ENCODE measurements around the gene KLB. TPM values are rescaled to one million over a fixed set of nuclear protein-coding genes. Genes with fewer than 3 reads are reported as not detected.

KLB gene
- total RNA-seq, 3 donors from 2014 or later (not counting 1 experiment from before 2014, with no cell fraction given) = 0.07 to 0.16 (median 0.10) TPM

GRCh38 chr4:39484582-39485272, 78.0 kb downstream of the KLB start:
- Histone ChIP-seq H3K4me1 (ENCODE audit: control insufficient read depth, insufficient read depth, low read length) (no peaks in the 10 kb centered on the region), H3K9me3 (ENCODE audit: control insufficient read depth, insufficient read depth, low read length) (no peaks in the 10 kb centered on the region), H3K27ac (ENCODE audit: low read length) (no peak overlapping the region), H3K36me3 (ENCODE audit: control insufficient read depth, insufficient read depth, low read length) (no peaks in the 10 kb centered on the region), H3K4me3 (ENCODE audit: low read length) (no peak overlapping the region), H3K27me3 (ENCODE audit: control insufficient read depth, insufficient read depth, low read length) (no peaks in the 10 kb centered on the region)
- no peak overlapping the region for H3K27ac Mint-ChIP-seq
- no peaks in the 10 kb centered on the region for H3K9me3 Mint-ChIP-seq
- ATAC-seq = no peak
- no peaks in the 10 kb centered on the region for H3K4me1 Mint-ChIP-seq
- H3K4me3 Mint-ChIP-seq = no peak overlapping the region
- TF ChIP-seq CTCF (IDR thresholded peaks at IDR 0.05) = no peak
- H3K27me3 Mint-ChIP-seq (ENCODE audit: low read depth in 2 of 2) = no peaks in the 10 kb centered on the region
- H3K36me3 Mint-ChIP-seq = no peaks in the 10 kb centered on the region
- no peak for DNase-seq
- WGBS (ENCODE audit: insufficient coverage) = 92% methylated on average over 6 of the region's 6 CpGs
- intact Hi-C loops (cut with micrococcal nuclease) = no loop called here

- H3K36me3 Mint-ChIP-seq = no peaks in the 10 kb centered on the region
- Histone ChIP-seq H3K27ac (ENCODE audit: low read length) (no peak overlapping the region), H3K36me3 (ENCODE audit: control insufficient read depth, insufficient read depth, low read length) (no peaks in the 10 kb centered on the region), H3K4me1 (ENCODE audit: control insufficient read depth, insufficient read depth, low read length) (no peaks in the 10 kb centered on the region), H3K27me3 (ENCODE audit: control insufficient read depth, insufficient read depth, low read length) (no peaks in the 10 kb centered on the region), H3K9me3 (ENCODE audit: control insufficient read depth, insufficient read depth, low read length) (no peaks in the 10 kb centered on the region), H3K4me3 (ENCODE audit: low read length) (no peak overlapping the region)
- H3K4me1 Mint-ChIP-seq = no peaks in the 10 kb centered on the region
- H3K9me3 Mint-ChIP-seq = no peaks in the 10 kb centered on the region
- ATAC-seq (no peak), DNase-seq (no peak)
- intact Hi-C loops (cut with micrococcal nuclease) = no loop called here
- no peak overlapping the region for H3K27ac Mint-ChIP-seq
- WGBS (ENCODE audit: insufficient coverage) = 86% methylated on average over 10 of the region's 10 CpGs
- no peak overlapping the region for H3K4me3 Mint-ChIP-seq
- no peaks in the 10 kb centered on the region for H3K27me3 Mint-ChIP-seq (ENCODE audit: low read depth in 2 of 2)
- TF ChIP-seq CTCF (IDR thresholded peaks at IDR 0.05) = no peak
Measured at GRCh38 chr4:39486221-39486804, 79.6 kb downstream of the KLB start.

GRCh38 chr4:39490322-39490721, 83.6 kb downstream of the KLB start:
- Mint-ChIP-seq H3K4me3 (no peak overlapping the region), H3K4me1 (no peaks in the 10 kb centered on the region), H3K36me3 (no peaks in the 10 kb centered on the region), H3K27me3 (ENCODE audit: low read depth in 2 of 2) (no peaks in the 10 kb centered on the region), H3K9me3 (no peaks in the 10 kb centered on the region), H3K27ac (no peak overlapping the region)
- Histone ChIP-seq H3K9me3 (ENCODE audit: control insufficient read depth, insufficient read depth, low read length) (no peaks in the 10 kb centered on the region), H3K4me1 (ENCODE audit: control insufficient read depth, insufficient read depth, low read length) (no peaks in the 10 kb centered on the region), H3K27ac (ENCODE audit: low read length) (no peak overlapping the region), H3K4me3 (ENCODE audit: low read length) (no peak overlapping the region), H3K36me3 (ENCODE audit: control insufficient read depth, insufficient read depth, low read length) (no peaks in the 10 kb centered on the region), H3K27me3 (ENCODE audit: control insufficient read depth, insufficient read depth, low read length) (no peaks in the 10 kb centered on the region)
- no peak for TF ChIP-seq CTCF (IDR thresholded peaks at IDR 0.05)
- no peak for DNase-seq
- no peak for ATAC-seq
- intact Hi-C loops (cut with micrococcal nuclease) = no loop called here
- WGBS (ENCODE audit: insufficient coverage) = 83% methylated on average over 2 of the region's 2 CpGs

- ATAC-seq (no peak), DNase-seq (no peak)
- Histone ChIP-seq H3K4me1 (ENCODE audit: control insufficient read depth, insufficient read depth, low read length) (no peaks in the 10 kb centered on the region), H3K27me3 (ENCODE audit: control insufficient read depth, insufficient read depth, low read length) (no peaks in the 10 kb centered on the region), H3K9me3 (ENCODE audit: control insufficient read depth, insufficient read depth, low read length) (no peaks in the 10 kb centered on the region), H3K4me3 (ENCODE audit: low read length) (no peak overlapping the region), H3K36me3 (ENCODE audit: control insufficient read depth, insufficient read depth, low read length) (peaks cover 7% of the 10 kb centered on the region), H3K27ac (ENCODE audit: low read length) (no peak overlapping the region)
- Mint-ChIP-seq H3K4me1 (no peaks in the 10 kb centered on the region), H3K9me3 (no peaks in the 10 kb centered on the region), H3K36me3 (no peaks in the 10 kb centered on the region), H3K4me3 (no peak overlapping the region), H3K27me3 (ENCODE audit: low read depth in 2 of 2) (no peaks in the 10 kb centered on the region), H3K27ac (no peak overlapping the region)
- TF ChIP-seq CTCF (IDR thresholded peaks at IDR 0.05) = no peak
- intact Hi-C loops (cut with micrococcal nuclease) = no loop called here
- 100% methylated on average over 1 of the region's 1 CpG for WGBS (ENCODE audit: insufficient coverage)
Measured at GRCh38 chr4:39494354-39494753, 87.6 kb downstream of the KLB start.
